ENCODE results near the gene NME5.

The NME5 gene

DNA sequence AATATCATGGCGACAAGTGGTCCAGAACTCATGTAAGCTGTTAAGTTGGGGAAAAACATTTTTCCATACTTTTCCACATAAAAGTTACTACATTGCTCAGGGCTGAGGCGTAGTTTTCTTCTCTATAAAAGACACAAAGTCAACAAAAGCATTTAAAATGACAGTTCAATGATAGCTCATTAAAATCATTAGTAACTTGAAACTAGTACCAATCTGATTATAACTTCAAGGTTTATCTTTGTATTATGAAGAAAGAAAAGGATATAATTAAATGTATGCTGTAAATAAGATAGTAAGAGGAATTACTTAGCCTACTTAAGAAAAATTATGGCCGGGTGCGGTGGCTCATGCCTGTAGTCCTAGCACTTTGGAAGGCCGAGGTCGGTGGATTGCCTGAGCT lies 9.9 kb downstream of the NME5 start:
- DNase-seq: no peak

DNA sequence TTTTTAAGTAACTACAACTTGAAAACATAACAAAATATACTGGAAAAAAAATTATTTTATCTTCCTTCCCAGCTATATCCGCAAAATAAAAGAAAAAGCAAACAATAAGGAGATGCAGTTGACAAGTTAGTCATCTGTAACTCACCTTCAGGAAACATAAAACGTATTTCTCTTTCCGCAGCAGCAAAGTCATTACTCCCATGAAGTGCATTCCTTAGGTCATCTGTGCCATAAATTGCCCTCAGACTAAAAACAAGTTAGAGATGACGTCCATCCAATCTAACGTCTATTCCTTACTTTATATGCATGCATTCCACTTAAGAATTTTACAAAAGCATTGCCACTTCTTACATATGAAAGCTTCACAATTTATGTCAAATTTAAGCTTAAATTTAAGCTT lies 10.9 kb downstream of the NME5 start:
- no peak for DNase-seq

DNA sequence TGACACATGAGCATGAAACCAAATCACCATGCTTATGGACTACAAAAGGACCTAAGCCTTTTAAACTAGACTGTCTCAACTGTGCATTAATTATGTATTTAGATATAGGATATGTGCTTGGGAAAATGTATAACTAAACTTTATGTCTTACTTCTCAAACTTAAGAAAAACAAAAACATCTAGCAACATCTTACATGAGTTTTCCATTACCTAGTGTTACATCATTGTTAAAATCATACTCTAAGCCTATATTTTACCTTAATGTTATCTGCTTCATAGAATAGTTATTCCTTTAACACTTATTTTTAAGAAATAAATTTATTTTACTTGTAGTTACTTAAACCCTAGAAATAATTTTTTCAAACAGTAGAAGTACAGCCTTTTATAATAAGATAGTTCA lies 24.0 kb downstream of the NME5 start:
- no peak for DNase-seq

DNA sequence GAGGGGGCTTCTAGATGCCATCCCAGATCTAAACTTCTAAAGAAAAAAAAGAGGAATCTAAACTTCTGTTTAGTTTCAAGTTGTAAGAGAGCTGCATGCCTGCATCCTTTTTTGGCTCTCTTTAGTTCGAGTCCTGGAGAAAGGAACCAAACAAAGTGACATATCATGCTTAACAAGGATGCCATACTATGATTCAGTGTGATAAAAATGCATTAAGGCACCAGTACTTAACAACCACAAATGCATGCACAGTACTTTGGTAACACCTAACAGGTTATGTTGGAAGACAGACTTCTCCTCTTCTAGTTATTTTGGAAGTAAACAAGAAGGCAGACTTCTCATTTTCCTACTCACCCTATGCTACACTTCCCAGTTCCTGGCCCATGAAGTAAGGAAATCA lies 27.3 kb downstream of the NME5 start:
- DNase-seq: no peak

DNA sequence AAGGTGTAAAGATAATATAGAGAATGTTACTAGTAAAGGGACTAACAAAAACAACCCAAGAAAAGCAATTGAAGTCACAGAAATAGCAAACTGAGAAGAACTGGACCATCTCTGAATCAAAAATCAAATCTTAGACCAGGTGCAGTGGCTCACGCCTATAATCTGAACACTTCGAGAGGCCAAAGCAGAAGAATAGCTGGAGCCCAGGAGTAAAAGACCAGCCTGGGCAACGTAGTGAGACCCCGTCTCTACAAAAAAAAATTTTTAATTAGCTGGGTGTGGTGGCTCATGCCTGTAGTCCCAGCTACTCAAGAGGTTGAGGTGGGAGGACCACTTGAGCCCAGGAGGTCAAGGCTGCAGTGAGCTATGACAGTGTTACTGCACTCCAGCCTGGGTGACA lies 28.0 kb downstream of the NME5 start:
- no peak for DNase-seq

DNA sequence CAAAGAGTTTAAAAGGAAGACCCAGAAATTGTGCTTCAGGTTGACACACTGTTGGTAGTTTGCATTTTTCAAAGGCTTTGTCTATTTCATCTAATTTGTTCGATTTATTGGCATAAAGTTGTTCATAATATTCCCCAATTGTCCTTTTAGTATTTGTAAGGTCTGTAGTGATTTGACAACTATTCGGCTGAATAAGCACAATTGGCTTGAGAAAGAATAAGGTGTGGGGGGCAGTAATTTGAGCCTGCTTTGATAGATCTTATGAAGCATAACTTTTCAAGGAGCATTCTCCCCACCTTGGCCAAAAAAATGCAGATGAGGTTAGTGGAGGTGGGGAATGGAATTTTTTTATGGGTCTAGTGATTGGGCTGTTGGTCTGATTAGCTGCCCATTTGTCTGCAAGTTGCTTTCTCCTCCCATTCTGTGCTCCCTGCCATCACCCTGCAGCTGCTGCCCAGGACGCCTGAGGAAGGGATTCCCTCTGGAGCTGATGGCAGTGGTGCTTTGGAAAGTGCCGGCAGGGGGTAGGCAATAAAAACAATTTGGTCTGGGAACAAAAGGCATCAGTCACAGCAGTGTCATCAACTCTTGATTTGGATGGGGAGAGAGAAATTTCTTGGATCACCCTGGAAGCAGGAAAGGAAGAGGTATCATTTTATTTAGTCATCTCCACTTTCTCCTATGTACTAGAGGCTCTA lies 28.8 kb downstream of the NME5 start:
- peak; percentile 21 for DNase-seq

DNA sequence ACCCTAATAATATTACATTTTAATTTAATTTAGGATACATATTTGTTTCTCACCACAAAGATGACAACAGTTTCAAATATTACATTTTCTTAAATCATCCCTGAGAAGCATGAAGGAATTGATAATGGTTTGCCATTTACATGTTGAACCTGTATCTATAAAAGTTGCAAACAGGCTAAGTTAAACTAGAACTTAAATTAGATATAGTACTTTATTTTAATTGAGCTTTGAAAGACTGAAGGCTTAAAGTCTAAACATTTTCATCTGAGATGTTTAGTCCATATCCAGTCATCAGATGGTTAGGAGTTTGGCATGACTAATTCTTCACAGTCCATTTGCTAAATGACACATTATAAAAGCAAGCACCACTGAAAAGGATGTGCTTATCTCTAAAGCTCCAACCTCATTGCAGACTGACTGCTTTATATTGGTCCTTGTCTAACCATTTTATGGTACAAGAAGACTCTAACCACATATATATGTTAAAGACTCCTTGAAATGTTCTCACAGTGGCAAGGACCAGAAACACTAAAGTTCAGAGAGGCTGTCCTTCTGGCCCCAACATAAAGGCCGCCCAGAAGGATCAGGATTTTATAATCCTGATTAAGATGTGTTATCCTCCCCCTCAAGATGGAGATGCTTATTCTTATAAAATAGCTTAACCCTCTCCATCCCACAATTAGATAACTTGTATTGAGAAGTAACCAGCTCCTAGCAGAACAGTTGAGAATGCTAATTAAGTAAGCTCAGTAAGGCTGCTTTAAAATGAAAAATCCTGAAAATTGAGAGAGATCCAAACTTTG lies 29.6 kb downstream of the NME5 start:
- peak; percentile 49 for DNase-seq

DNA sequence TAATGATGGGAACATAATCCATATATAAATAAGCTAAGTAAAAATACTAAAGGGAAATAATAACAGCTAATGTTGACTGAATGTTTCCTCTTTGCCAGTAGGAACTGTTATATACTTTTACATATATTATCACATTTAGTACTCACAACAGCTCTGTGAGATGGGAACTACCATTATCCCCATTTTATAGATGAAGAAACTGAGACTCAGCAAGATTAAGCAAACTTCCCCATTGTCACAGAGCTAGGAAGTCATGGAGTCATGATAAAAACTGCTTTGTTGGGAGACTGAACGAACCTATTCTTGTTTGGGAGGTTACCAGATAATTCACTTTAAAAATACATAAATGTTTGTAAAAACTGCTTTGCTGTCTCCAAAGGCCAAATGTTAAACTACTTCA lies 32.0 kb downstream of the NME5 start:
- no peak for DNase-seq

DNA sequence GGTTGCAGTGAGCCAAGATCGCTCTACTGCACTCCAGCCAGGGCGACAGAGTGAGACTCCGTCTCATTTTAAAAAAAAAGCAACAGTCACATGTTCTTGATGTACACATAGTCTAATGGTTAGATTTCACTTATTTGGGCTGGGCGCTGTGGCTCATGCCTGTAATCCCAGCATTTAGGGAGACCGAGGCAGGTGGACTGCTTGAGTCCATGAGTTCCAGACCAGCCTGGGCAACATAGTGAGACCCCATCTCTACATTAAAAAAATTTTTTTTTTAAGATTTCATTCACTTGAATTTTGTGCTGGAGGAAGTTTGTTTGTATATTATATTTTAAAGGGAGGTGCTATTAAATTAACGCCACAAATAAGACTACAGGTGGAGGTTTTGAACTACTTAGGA lies 33.5 kb downstream of the NME5 start:
- DNase-seq: no peak

DNA sequence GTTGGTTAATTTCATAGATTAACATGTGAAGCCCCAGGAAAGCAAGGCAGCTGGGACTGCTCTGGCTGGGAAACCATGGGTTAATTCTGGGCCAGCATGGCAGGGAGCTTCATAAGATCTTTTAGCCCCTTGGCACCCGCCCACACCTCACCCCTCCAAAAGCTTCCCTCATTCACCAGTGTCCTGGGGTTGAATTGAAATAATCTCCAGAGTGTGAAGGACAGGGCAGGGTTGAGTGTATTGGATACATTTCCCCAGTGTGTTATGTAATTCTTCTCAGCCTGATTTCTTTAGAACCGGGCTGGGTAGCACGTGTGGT lies 36.0 kb downstream of the NME5 start:
- DNase-seq: no peak

DNA sequence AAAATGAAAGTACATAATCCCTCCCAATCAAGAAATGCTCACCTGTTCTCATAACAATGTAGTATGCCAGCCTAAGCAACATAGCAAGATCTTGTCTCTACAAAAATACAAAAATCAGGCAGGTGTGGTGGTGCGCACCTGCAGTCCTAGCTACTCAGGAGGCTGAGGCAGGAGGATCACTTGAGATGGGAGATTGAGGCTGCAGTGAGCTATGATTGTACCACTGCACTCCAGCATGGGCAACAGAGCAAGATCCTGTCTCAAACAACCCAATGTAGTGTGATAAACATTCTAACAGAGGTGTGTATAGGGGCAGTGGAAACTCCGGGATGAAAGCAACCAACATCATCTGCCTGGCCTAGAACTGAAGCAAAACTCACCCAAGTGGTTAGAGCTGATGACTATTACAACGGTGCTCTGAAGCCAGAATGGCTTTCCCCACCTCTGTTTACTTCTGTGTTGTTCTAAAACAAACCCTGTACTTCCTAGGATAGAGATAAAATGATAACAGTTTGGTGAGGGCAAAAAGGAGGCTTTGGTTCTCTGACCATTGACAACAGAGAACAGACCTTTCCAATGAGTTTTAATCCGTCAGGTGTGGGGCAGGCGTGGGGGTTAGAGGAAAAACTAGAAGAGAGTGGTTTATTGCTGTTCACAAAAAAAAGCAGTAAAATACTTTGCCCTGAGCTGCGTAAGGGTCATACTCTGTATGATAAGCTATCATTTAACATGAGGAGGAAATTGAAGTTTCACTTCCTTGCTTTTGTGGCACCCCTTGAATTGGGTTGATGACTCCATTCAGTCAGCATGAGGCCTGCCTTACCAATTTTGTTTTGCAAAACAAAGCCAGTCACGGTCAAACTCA lies 36.5 kb downstream of the NME5 start:
- no peak for DNase-seq

DNA sequence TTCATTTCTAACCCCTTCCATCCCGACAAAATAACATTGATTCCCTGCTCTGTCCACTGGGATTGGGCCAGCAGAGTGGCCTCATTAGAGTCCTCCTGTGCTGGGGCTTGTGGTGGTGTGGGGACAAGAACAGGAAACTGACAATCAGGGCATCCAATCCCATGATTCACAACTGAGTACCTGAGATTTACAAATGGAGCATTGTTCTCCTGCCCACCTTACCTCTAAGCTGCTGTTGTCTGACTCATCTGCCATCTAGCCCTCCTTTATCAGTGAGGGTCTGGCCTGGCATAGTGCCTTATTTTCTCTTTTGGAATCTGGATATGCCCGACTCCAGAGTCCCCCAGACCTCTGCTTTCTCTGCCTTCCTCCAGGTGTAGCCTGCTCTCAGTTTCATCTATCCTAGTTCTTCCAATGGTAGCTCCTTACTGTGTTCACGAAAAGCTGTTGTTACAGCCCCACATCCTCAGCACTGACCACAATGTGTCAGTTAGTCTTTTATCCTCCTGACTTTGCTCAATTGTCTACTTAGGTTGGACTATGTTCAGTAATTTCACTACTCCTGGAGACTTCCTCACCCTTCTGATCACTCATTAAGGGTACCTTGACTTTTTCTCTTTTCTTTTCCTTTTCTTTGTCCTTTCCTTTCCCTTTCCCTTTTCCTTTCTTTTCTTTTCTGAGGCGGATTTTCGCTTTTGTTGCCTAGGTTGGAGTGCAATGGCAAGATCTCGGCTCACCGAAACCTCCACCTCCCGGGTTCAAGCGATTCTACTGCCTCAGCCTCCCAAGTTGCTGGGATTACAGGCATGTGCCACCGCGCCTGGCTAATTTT lies 42.0 kb downstream of the NME5 start:
- no peak for DNase-seq

DNA sequence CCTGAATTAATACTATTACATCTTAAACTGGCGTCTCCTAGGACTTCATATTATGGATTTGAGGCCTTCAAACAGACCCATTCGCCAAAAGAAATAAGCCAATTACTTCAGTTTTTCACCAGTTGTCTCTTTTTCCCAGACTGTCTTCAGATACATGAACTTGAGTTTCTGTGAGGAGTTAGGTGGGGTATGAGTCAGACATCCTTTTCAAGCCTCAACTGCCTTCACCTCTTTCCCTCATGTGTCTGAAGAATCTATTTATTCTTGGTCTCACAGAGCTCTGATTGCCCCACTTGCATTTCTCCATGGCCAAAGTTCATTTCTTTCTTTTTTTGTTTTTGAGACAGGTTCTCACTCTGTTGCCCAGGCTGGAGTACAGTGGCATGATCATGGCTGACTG lies 42.9 kb downstream of the NME5 start:
- no peak for DNase-seq

DNA sequence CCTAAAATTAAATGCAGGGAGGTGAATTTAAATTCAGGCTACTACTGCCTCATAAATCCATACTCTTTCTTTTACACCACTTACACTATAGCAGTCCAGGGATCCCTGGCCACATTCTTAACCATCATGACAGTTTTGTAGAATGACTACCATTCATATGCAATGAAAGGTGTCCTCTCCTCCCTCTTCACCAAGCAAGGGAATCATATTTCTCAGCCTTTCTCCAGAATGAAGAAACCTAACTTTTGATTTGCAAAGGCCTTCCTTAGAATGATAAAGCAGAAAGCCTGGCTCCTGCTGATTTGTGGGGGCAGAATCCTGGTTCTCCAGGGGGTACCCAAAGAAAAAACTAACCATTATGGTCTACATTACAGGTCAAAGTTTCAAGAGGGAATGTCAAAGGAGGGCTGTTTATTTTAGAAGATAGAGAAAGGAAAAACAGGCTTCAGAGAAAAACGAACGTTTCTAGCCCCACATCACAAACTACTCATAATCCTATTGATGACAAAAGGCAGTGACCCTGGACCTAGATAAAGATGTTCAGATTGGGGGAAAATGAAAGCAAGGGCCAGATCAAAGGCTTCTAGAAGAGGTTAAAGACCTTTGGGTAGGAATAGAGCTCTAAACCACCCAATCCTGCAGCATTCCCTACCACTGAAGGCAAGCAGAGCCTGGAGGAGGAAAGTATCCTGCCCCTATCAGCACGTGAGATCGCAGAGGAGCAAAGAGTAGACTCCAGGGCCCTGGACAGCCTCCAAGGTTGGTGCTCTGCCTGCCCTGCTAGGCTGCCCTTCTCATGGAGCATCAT lies 43.9 kb downstream of the NME5 start:
- DNase-seq: no peak

DNA sequence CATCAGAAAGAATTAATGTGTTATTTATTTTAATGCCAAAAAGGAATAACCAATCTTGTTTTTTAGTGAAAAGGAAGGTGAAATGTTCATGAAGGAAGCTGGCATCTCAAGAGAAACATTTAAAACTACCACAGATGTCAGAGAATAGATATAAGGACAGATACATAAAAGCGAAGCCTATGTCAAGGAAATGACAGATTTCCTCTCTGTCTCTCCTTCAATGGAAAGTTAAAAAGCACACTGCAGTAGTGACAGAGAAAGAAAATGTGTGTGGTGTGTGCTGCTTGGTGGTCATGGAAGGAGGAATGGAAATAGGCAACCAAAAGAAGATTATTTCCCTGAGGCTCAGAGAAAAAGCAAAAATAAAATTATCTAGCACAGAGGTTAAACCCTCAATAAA lies 46.2 kb downstream of the NME5 start:
- no peak for DNase-seq

DNA sequence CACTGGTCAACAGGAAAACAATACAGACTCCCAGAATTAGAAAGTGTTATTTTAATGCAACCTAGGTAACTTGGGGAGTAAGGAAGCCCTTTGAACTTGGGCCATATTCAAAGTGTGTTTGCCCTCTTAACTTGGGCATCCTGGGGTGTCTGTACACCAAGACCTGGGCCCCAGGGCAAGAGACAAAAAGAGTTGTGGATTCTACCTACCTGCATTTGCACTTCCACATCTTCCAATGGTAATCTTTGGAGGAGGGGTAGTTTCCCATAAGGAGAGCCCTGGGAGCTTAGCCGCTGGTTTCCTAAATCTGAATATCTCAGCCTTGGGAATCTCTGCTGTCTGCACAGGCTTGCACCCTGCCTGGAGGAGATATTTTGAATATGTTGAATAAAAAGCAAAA lies 46.9 kb downstream of the NME5 start:
- no peak for DNase-seq

DNA sequence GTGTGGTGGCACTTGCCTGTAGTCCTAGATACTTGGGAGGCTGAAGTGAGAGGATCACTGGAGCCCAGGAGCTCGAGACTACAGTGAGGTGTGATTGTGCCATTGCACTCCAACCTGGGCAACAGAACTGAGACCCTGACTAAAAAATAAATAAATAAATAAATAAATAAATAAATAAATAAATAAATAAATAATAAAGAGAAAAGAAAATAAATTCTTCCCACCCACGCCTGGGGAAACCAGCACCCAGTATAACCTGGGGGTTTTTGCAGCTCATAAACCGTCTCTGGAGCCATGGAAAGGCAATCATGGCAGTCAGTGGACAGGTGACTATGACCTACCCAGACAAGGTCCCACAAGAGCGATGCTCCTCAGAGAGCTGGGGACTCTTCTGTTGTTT lies 47.5 kb downstream of the NME5 start:
- DNase-seq: no peak

DNA sequence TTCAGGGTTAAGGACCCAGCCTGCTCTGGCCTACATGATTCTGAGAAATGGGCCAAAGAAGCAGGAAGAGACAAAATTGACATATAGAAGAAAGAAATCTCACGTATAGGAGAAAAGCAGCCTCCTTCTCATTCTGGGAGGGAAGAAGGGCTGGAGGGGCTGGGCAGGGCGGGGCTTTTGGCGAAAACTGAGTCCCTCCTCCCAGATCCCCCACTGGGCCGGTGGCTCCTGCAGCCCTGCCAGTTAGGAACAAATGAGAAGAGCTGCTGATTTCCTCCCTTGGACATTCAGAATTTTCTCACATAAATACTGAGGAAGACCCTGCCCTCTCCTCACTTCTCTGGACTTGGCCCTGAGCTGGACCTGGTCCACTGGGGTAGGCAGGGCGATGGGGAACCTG lies 55.5 kb downstream of the NME5 start, which contains the start of gene WNT8A:
Gene WNT8A (plus strand): TSS at position 332 of the 400 bp plus-strand sequence. CDS start 95 bp downstream, outside the sequence.
- DNase-seq: no peak

DNA sequence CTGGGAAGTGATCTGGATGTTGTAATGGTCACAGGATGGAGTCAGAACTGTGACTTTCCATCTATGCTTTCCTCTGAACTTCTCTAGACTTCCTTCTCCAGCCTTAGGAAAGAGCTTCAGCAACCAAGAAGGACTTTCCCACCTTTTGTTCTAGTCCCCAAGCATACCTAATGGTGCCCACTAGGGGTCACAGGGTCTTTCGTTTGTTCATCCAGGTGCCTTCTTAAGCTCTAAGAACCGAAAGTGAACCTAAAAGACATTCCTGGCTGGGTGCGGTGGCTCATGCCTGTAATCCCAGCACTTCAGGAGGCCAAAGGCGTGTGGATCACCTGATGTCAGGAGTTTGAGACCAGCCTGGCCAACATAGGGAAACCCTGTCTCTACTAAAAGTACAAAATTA lies 57.2 kb downstream of the NME5 start:
- no peak for DNase-seq

DNA sequence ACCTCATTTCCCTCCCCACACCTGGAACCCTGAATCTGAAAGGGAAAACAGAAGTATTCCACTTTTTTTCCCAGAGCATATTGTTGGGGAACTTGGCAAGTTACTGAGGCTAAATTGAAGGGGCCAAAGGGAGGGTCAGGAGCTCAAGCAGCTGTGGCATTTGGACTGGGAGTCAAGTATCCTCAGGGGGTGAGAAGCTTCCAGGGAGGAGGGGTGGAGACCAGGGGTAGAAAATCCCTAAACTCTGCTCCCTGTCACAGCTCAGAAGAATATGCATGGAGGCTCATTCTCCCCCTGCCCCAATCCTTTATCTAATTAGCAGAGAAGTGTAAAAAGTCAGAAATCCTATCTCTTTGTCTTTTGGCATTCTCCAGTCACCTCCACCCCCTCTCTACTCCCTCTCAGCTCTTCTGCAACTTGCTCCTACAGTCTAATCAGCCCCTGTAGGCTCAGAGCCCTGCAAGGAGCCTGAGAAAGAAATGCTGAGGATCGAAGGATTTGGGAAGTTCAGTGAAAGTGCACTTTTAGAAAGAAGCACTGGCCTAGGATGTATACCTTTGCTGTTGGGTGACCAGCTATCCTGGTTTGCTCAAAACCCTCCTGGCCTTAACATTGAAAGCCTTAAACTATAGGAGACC lies 61.1 kb downstream of the NME5 start:
- DNase-seq: no peak

DNA sequence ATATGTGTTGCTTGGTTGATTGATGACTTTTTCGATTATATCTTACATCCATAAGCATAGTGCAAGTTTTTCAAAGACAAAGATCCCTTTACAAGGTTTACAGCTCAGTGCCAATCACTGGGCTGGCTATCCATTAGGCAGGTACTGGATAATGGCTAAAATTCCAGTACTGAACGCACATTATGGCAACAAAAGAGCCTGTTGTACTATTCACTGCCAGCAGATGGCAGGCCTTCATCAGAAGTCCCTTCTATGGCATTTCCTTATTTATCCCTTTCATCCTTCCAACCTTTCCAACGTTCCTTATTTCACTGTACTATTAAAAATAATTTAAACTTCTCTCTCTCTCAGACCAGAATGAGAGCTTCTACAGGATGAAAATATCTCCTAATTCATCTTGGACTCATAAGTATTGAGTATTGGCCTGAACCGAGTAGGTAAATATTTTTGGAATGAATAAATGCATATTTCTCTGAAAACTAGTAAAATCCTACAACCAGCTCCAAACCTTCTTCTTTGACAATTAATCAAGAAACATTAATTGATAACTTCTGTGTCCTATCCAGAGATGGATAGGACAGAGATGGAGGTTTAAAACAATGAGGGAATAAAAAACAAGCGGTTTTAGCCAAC lies 62.0 kb downstream of the NME5 start:
- peak; percentile 68 for DNase-seq

Measured in kidney glomerular epithelial cell (primary cell).